ENCODE data around the gene PDCD10.

Gene PDCD10

DNA sequence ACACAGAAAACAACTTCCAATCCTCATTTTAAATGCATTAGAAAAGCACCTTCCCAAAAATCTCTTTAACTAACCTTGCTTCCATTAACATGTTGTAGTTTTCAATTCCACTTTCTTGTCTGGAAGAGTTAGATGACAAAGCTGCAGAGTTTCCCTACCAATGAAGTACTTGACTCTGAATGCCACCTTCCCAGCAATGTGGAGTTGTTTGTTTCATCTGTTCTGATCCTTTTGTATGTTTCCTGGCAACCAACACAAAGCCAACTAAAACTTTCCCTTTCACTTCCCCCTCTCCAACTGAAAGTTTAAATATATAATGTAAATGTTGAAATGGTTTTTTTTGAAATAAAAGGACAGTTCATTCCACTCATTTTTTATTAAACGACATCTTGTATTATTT is 80.9 kb downstream of the PDCD10 start, which contains the start of gene WDR49:
Gene WDR49, minus strand, starts transcription at position 183 of the 400 bp plus-strand sequence. CDS start 517 bp downstream, outside the sequence.
- H3K23ac ChIP-seq (ENCODE audit: low read length), result no peak within 1 kb of the TSS
- WGBS (ENCODE audit: extremely low coverage, insufficient coverage, insufficient read length), result no CpG with 5 or more reads among the region's 1 CpG
- no peak within 1 kb of the TSS for H3K4me3 ChIP-seq (ENCODE audit: low read depth, low read length)
- no peak within 1 kb of the TSS for H3K14ac ChIP-seq (ENCODE audit: low read length)
- H3K18ac ChIP-seq (ENCODE audit: low read length), result no peak within 1 kb of the TSS
- no peaks in the 10 kb centered on the region for H3K4me1 ChIP-seq (ENCODE audit: control insufficient read depth in 1 of 2, insufficient read depth in 2 of 2, low read length in 2 of 2)
- no peak within 1 kb of the TSS for H4K91ac ChIP-seq (ENCODE audit: low read depth, low read length)
- no peak within 1 kb of the TSS for H4K12ac ChIP-seq (ENCODE audit: low read depth, low read length)
- no peaks in the 10 kb centered on the region for H3K79me2 ChIP-seq (ENCODE audit: control insufficient read depth, insufficient read depth, low read length, poor library complexity)
- peak in 1 of 2 donors; percentile 15 for DNase-seq
- H3K27ac ChIP-seq (ENCODE audit: low read depth, low read length), result no peak within 1 kb of the TSS
- no peak within 1 kb of the TSS for H3K4ac ChIP-seq (ENCODE audit: low read depth, low read length)
- H2BK5ac ChIP-seq (ENCODE audit: low read depth, low read length, poor library complexity), result no peak within 1 kb of the TSS
- no peak within 1 kb of the TSS for H3K9ac ChIP-seq (ENCODE audit: low read length)
- H3K9me3 ChIP-seq (ENCODE audit: insufficient read depth, low read depth, low read length), result no peaks in the 10 kb centered on the region
- no peak within 1 kb of the TSS for H2BK120ac ChIP-seq (ENCODE audit: insufficient read depth, low read length, poor library complexity)
- H3K27me3 ChIP-seq (ENCODE audit: insufficient read depth, low read length), result no peaks in the 10 kb centered on the region
- H3K36me3 ChIP-seq (ENCODE audit: control insufficient read depth in 1 of 2, insufficient read depth in 2 of 2, low read length in 2 of 2), result no peaks in the 10 kb centered on the region
- H2AK5ac ChIP-seq (ENCODE audit: low read length), result no peak within 1 kb of the TSS
- no peak within 1 kb of the TSS for H2BK12ac ChIP-seq (ENCODE audit: low read length)
- no peak within 1 kb of the TSS for H3K4me2 ChIP-seq (ENCODE audit: low read length)
- no peaks in the 10 kb centered on the region for H3K79me1 ChIP-seq (ENCODE audit: low read length)
- no peak within 1 kb of the TSS for H2AFZ ChIP-seq (ENCODE audit: insufficient read depth, low read length, poor library complexity)
- no peak within 1 kb of the TSS for H4K8ac ChIP-seq (ENCODE audit: low read depth, low read length)

- Histone ChIP-seq H3K4me1 (ENCODE audit: control insufficient read depth in 1 of 2, insufficient read depth in 2 of 2, low read length in 2 of 2) (no peaks in the 10 kb centered on the region), H3K79me2 (ENCODE audit: control insufficient read depth, insufficient read depth, low read length, poor library complexity) (no peaks in the 10 kb centered on the region), H3K4ac (ENCODE audit: low read depth, low read length) (no peak overlapping the region), H2BK120ac (ENCODE audit: insufficient read depth, low read length, poor library complexity) (no peak overlapping the region), H2AK5ac (ENCODE audit: low read length) (no peak overlapping the region), H4K91ac (ENCODE audit: low read depth, low read length) (no peak overlapping the region), H3K27ac (ENCODE audit: low read depth, low read length) (no peak overlapping the region), H3K9me3 (ENCODE audit: insufficient read depth, low read depth, low read length) (no peaks in the 10 kb centered on the region), H3K27me3 (ENCODE audit: insufficient read depth, low read length) (no peaks in the 10 kb centered on the region), H4K8ac (ENCODE audit: low read depth, low read length) (no peak overlapping the region), H3K18ac (ENCODE audit: low read length) (no peak overlapping the region), H4K12ac (ENCODE audit: low read depth, low read length) (no peak overlapping the region), H3K4me3 (ENCODE audit: low read depth, low read length) (no peak overlapping the region), H2BK12ac (ENCODE audit: low read length) (no peak overlapping the region), H3K79me1 (ENCODE audit: low read length) (no peaks in the 10 kb centered on the region), H3K14ac (ENCODE audit: low read length) (no peak overlapping the region), H3K23ac (ENCODE audit: low read length) (no peak overlapping the region), H2BK5ac (ENCODE audit: low read depth, low read length, poor library complexity) (no peak overlapping the region), H2AFZ (ENCODE audit: insufficient read depth, low read length, poor library complexity) (no peak overlapping the region), H3K36me3 (ENCODE audit: control insufficient read depth in 1 of 2, insufficient read depth in 2 of 2, low read length in 2 of 2) (no peaks in the 10 kb centered on the region), H3K4me2 (ENCODE audit: low read length) (no peak overlapping the region), H3K9ac (ENCODE audit: low read length) (no peak overlapping the region)
- DNase-seq, result no peak
- WGBS (ENCODE audit: extremely low coverage, insufficient coverage, insufficient read length), result no CpG with 5 or more reads among the region's 1 CpG
Measured at GRCh38 chr3:167653155-167653554, 81.5 kb downstream of the PDCD10 start.

DNA sequence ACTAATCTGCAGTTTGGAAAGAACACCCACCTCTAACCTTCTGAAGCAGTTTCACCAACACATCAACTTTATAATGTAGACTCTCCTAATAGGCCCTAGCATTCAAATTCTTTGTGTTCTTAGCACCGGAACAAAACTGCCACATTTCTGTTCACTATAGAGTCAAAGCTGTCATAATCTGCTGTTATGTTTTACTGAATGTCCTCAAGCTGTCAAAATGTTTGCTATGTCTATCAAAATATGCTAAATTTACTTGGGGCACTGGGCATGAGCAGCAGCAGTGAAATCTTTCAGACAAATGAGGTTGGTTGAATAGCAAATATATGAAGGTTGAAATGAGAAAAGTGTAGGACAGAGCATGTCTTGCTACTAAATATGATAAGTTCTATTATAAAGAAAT is 82.9 kb downstream of the PDCD10 start:
- no peak overlapping the region for H3K23ac ChIP-seq (ENCODE audit: low read length)
- no peaks in the 10 kb centered on the region for H3K79me2 ChIP-seq (ENCODE audit: control insufficient read depth, insufficient read depth, low read length, poor library complexity)
- H3K4me3 ChIP-seq (ENCODE audit: low read depth, low read length), result no peak overlapping the region
- H4K12ac ChIP-seq (ENCODE audit: low read depth, low read length), result no peak overlapping the region
- no peak overlapping the region for H2AFZ ChIP-seq (ENCODE audit: insufficient read depth, low read length, poor library complexity)
- no peak overlapping the region for H3K14ac ChIP-seq (ENCODE audit: low read length)
- H3K9ac ChIP-seq (ENCODE audit: low read length), result no peak overlapping the region
- DNase-seq, result no peak
- no peaks in the 10 kb centered on the region for H3K79me1 ChIP-seq (ENCODE audit: low read length)
- no peak overlapping the region for H4K8ac ChIP-seq (ENCODE audit: low read depth, low read length)
- H2BK12ac ChIP-seq (ENCODE audit: low read length), result no peak overlapping the region
- no peak overlapping the region for H2AK5ac ChIP-seq (ENCODE audit: low read length)
- H2BK120ac ChIP-seq (ENCODE audit: insufficient read depth, low read length, poor library complexity), result no peak overlapping the region
- no peak overlapping the region for H2BK5ac ChIP-seq (ENCODE audit: low read depth, low read length, poor library complexity)
- H4K91ac ChIP-seq (ENCODE audit: low read depth, low read length), result no peak overlapping the region
- WGBS (ENCODE audit: extremely low coverage, insufficient coverage, insufficient read length), result no CpG with 5 or more reads among the region's 1 CpG
- no peaks in the 10 kb centered on the region for H3K4me1 ChIP-seq (ENCODE audit: control insufficient read depth in 1 of 2, insufficient read depth in 2 of 2, low read length in 2 of 2)
- H3K9me3 ChIP-seq (ENCODE audit: insufficient read depth, low read depth, low read length), result no peaks in the 10 kb centered on the region
- no peaks in the 10 kb centered on the region for H3K36me3 ChIP-seq (ENCODE audit: control insufficient read depth in 1 of 2, insufficient read depth in 2 of 2, low read length in 2 of 2)
- H3K4ac ChIP-seq (ENCODE audit: low read depth, low read length), result no peak overlapping the region
- no peak overlapping the region for H3K27ac ChIP-seq (ENCODE audit: low read depth, low read length)
- no peak overlapping the region for H3K18ac ChIP-seq (ENCODE audit: low read length)
- no peaks in the 10 kb centered on the region for H3K27me3 ChIP-seq (ENCODE audit: insufficient read depth, low read length)
- no peak overlapping the region for H3K4me2 ChIP-seq (ENCODE audit: low read length)

- Histone ChIP-seq H2AK5ac (ENCODE audit: low read length) (no peak overlapping the region), H2BK12ac (ENCODE audit: low read length) (no peak overlapping the region), H3K27me3 (ENCODE audit: insufficient read depth, low read length) (no peaks in the 10 kb centered on the region), H3K18ac (ENCODE audit: low read length) (no peak overlapping the region), H3K23ac (ENCODE audit: low read length) (no peak overlapping the region), H3K9me3 (ENCODE audit: insufficient read depth, low read depth, low read length) (no peaks in the 10 kb centered on the region), H3K4me1 (ENCODE audit: control insufficient read depth in 1 of 2, insufficient read depth in 2 of 2, low read length in 2 of 2) (no peaks in the 10 kb centered on the region), H4K8ac (ENCODE audit: low read depth, low read length) (no peak overlapping the region), H2BK5ac (ENCODE audit: low read depth, low read length, poor library complexity) (no peak overlapping the region), H3K4me3 (ENCODE audit: low read depth, low read length) (no peak overlapping the region), H4K12ac (ENCODE audit: low read depth, low read length) (no peak overlapping the region), H3K79me1 (ENCODE audit: low read length) (no peaks in the 10 kb centered on the region), H2AFZ (ENCODE audit: insufficient read depth, low read length, poor library complexity) (no peak overlapping the region), H2BK120ac (ENCODE audit: insufficient read depth, low read length, poor library complexity) (no peak overlapping the region), H3K79me2 (ENCODE audit: control insufficient read depth, insufficient read depth, low read length, poor library complexity) (no peaks in the 10 kb centered on the region), H3K9ac (ENCODE audit: low read length) (no peak overlapping the region), H4K91ac (ENCODE audit: low read depth, low read length) (no peak overlapping the region), H3K36me3 (ENCODE audit: control insufficient read depth in 1 of 2, insufficient read depth in 2 of 2, low read length in 2 of 2) (no peaks in the 10 kb centered on the region), H3K4ac (ENCODE audit: low read depth, low read length) (no peak overlapping the region), H3K4me2 (ENCODE audit: low read length) (no peak overlapping the region), H3K27ac (ENCODE audit: low read depth, low read length) (no peak overlapping the region), H3K14ac (ENCODE audit: low read length) (no peak overlapping the region)
- no peak for DNase-seq
- no CpG with 5 or more reads among the region's 2 CpGs for WGBS (ENCODE audit: extremely low coverage, insufficient coverage, insufficient read length)
Measured at GRCh38 chr3:167650459-167650858, 84.2 kb downstream of the PDCD10 start.
